Activated gamma-delta T cell (primary cell): ENCODE results near the gene DLAT.
"Not testable (repeated sequence)": the region's sequence is repeated elsewhere in the genome, so short reads cannot be mapped to it uniquely, and the experiment has no call there.

Experiments
- DNase-seq: peaks from one replicate; lab custom pipeline; 2025; lab: John Stamatoyannopoulos, UW

Gene DLAT

GRCh38 chr11:112049777-112050176 is 24.6 kb downstream of the DLAT start:
- DNase-seq: no peak

DNA sequence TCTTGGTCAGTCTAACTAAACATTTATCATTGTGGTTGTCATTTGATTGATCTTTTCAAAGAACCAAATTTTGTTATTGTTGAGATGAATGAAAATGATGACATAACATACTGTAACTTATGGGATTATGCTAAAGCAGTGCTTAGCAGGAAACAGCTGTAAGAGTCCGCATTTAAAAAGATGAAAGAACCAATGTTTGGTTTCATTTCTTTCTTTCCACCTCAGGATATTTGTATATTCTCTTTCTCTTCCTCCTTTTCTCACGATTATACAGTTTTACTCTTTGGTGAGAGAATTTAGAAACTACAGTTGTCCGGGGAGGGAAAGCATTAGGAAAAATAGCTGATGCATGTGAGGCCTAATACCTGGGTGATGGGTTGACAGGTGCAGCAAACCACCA is 25.5 kb downstream of the DLAT start:
- DNase-seq: no peak

GRCh38 chr11:112051768-112052167 is 26.6 kb downstream of the DLAT start:
- no peak for DNase-seq

DNA sequence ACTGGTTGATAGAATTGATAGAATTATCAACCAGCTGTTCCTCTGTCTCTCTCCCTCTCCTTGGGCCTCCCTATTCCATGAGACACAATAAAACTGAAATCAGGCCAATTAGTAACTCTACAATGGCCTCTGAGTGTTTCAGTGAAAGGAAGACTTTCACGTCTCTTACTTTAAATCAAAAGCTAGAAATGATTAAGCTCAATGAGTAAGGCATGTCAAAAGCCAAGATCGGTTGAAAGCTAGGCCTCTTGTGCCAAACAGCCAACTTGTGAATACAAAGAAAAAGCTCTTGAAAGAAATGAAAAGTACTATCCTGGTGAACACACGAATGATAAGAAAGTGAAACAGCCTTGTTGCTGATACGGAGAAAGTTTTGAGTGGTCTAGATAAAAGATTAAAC is 32.0 kb downstream of the DLAT start:
- DNase-seq: no peak

- no peak for DNase-seq
Observed at GRCh38 chr11:112058103-112058502, 32.9 kb downstream of the DLAT start.

GRCh38 chr11:112062923-112063322 is 37.7 kb downstream of the DLAT start:
- DNase-seq: no peak

GRCh38 chr11:112073941-112074811 is 49.0 kb downstream of the DLAT start, which contains the start of the genes NKAPD1 and PIH1D2:
Gene NKAPD1 (plus strand): TSS chr11:112074299. CDS start chr11:112075575, 1,276 bp downstream.
Gene PIH1D2 (minus strand): TSS chr11:112074017. CDS start chr11:112073174, 843 bp downstream.
- peak; percentile 20 for DNase-seq

GRCh38 chr11:112082729-112083128 is 57.5 kb downstream of the DLAT start:
- DNase-seq: no peak

DNA sequence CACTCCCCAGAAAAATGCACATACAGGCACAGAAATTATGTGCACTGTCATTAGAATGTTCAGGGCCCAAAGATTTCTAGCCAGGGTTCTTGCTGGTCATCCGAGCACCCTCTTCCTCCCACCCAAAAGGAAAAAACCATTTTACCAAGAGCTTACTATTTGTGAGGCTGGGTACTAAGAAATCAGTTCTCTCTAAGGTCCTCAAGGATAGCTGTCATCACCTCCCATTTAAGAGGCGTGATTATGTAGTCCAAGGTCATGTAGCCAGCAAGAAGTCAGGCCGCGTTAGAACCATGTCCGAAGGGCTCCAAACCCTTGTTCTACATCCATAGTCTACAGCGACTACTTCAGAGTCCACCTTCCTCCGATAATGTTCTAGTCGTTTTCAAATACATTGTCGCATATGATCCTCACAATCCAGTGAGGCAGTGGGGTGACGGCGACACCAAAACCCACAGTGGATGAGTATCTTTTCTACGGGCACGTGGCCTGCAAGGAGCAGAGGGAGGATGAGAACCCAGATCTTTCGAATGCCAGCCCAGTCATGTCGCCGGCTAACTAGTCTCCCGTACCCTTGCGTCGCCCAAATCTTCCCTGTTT is 60.7 kb downstream of the DLAT start:
- no peak for DNase-seq

GRCh38 chr11:112086422-112087191 is 61.4 kb downstream of the DLAT start, which contains the start of the genes SDHD and TIMM8B:
Gene SDHD (plus strand): TSS chr11:112086873. CDS start chr11:112086908, 35 bp downstream.
Gene TIMM8B (minus strand): TSS chr11:112086756. CDS start chr11:112086723, 33 bp downstream.
- peak; percentile 85 for DNase-seq

DNA sequence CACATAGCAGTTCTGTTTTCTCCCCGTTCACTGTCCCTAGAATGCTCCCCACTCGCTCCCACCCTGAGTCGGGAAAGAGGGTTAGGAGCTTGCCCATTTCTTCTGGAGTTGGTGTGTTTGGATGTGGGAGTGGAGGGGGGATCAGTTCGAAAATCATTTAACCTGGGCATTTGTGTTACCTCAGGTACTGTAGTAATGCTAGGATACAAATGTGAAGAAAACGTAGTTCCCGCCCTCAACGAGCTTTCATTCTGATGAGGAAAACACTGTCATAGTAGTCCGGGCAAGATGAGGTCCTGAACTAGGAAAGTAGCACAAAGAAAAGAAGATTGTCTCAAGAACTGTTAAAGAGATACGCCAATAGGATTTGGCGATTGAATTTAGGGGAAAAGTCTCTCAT is 62.0 kb downstream of the DLAT start:
- DNase-seq: no peak

DNA sequence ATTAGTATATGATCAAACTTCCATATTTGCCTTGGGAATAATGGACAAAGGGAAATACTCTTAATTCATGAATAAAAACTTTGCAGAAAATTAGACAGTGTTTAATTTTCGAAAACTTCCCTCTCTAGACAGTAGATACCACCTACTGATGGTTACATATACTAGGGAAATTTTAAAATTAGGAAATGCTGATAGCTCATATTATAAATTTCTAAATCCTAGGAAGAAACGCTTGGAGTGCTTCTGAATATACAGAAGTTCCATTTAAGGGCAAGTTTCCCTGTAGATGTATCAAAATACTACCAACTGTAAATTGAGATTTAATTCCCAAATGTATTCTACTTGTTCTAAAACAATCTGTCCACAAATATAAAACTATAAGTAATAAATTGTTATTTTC is 70.1 kb downstream of the DLAT start:
- DNase-seq: not testable (repeated sequence)

GRCh38 chr11:112096194-112096593 is 71.0 kb downstream of the DLAT start:
- no peak for DNase-seq

DNA sequence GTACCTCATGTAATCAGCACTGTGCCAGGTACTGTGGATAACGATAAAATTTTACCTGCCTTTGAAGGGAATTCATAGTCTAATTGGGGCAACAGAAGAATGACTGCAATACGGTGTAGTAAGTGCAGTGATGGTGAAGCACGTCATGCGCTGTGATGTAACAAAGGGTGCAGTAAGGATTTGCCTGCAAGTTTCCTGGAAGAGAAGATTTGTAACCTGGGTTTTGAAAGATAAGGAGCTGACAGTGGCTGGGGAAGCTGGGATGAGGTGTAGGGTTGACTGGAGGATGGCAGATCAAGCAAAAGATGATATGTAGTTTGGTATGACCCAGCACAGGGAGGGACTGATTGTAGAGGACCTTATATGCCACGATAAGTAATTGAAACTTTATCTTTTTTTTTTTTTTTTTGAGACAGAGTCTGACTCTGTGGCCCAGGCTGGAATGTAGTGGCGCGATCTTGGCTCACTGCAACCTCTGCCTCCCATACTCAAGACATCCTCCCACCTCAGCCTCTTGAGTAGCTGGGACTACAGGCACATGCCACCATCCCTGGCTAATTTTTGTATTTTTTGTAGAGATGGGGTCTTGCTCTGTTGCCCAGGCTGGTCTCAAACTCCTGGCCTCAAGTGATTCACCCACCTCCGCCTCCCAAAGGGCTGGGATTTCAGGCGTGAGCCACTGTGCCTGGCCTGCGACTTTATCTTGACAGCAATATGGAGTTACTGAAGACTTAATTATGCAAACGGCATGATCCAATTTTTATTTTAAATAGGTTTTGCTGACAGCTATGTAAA is 72.7 kb downstream of the DLAT start:
- no peak for DNase-seq

- DNase-seq: no peak
Observed at GRCh38 chr11:112100462-112100861, 75.3 kb downstream of the DLAT start.

- DNase-seq: no peak
Observed at GRCh38 chr11:112103446-112103845, 78.2 kb downstream of the DLAT start.

- DNase-seq: no peak
Observed at GRCh38 chr11:112106070-112106469, 80.9 kb downstream of the DLAT start.
